Measurements from ENCODE around the gene CHIT1. TPM values are rescaled to one million over a fixed set of nuclear protein-coding genes. Genes with fewer than 3 reads are reported as not detected.

CHIT1 gene
- 1 to 10 TPM in 1 of 8 experiments, under 1 TPM in 7; 0.07 to 2.4 (median 0.24) TPM for total RNA-seq

GRCh38 chr1:203229471-203230135 lies at the start of gene CHIT1:
Gene CHIT1, minus strand, starts transcription at chr1:203229673. Its CDS starts 37 bp downstream, at chr1:203229636.
- 0 to 80% (median 68%) methylated on average over 1 to 7 of the region's 7 CpGs; no CpG with 5 or more reads in 3 of the 10 experiments for WGBS, 10 experiments
- Histone ChIP-seq H3K4me1 (replicated peaks in 1 of 2) (no peaks in the 10 kb centered on the region), H3K27ac (no peak within 1 kb of the TSS), H3K4me3 (no peak within 1 kb of the TSS)
- ATAC-seq (replicated peaks in 6 of 8) = no peak
- in situ Hi-C loops (cut with MboI; ENCODE audit: low pct_unique_long_range_greater_than_20kb in 2 of 9, low sequenced_read_pairs in 9 of 9, unreplicated experiment in 9 of 9) = no loop called here

- H3K4me3 ChIP-seq = no peak overlapping the region
- WGBS, 10 experiments = 33 to 80% (median 63%) methylated on average over 1 to 8 of the region's 8 CpGs; no CpG with 5 or more reads in 1 of the 10 experiments
- in situ Hi-C loops (cut with MboI; ENCODE audit: low pct_unique_long_range_greater_than_20kb in 2 of 9, low sequenced_read_pairs in 9 of 9, unreplicated experiment in 9 of 9) = loop anchor here in 2 of 9 experiments (10.0 kb wide), 1 partner anchor 56 kb away; no protein-coding TSS in a partner anchor
- no peak for ATAC-seq (replicated peaks in 6 of 8)
- peaks cover 30 to 40% of the 10 kb centered on the region in 2 donors for H3K4me1 ChIP-seq (replicated peaks in 1 of 2)
- peak overlapping the region; percentile 47 to 79 for H3K27ac ChIP-seq
Measured at GRCh38 chr1:203278885-203279406, 49.5 kb upstream of the CHIT1 start.

- peaks cover 37 to 46% of the 10 kb centered on the region in 2 donors for H3K4me1 ChIP-seq (replicated peaks in 1 of 2)
- ATAC-seq (replicated peaks in 6 of 8) = peak; percentile 79 to 94 (median 88)
- peak overlapping the region in 1 of 5 donors; percentile 7 for H3K4me3 ChIP-seq
- peak overlapping the region; percentile 47 to 79 for H3K27ac ChIP-seq
- 20 to 79% (median 30%) methylated on average over 1 to 10 of the region's 13 CpGs; no CpG with 5 or more reads in 4 of the 10 experiments for WGBS, 10 experiments
- in situ Hi-C loops (cut with MboI; ENCODE audit: low pct_unique_long_range_greater_than_20kb in 2 of 9, low sequenced_read_pairs in 9 of 9, unreplicated experiment in 9 of 9) = loop anchor here in 2 of 9 experiments (10.0 kb wide), 1 partner anchor 57 kb away; no protein-coding TSS in a partner anchor
Measured at GRCh38 chr1:203278082-203278884, 48.8 kb upstream of the CHIT1 start.

GRCh38 chr1:203276916-203277545 lies 47.6 kb upstream of the CHIT1 start:
- ATAC-seq (replicated peaks in 6 of 8) = no peak
- 80 to 100% (median 88%) methylated on average over 1 to 9 of the region's 9 CpGs; no CpG with 5 or more reads in 2 of the 10 experiments for WGBS, 10 experiments
- Histone ChIP-seq H3K27ac (no peak overlapping the region), H3K4me1 (replicated peaks in 1 of 2) (peaks cover 29 to 37% of the 10 kb centered on the region in 2 donors), H3K4me3 (no peak overlapping the region)
- in situ Hi-C loops (cut with MboI; ENCODE audit: low pct_unique_long_range_greater_than_20kb in 2 of 9, low sequenced_read_pairs in 9 of 9, unreplicated experiment in 9 of 9) = loop anchor here in 2 of 9 experiments (10.0 kb wide), 1 partner anchor 58 kb away; no protein-coding TSS in a partner anchor

- H3K27ac ChIP-seq = no peak overlapping the region
- H3K4me1 ChIP-seq (replicated peaks in 1 of 2) = peaks cover 29 to 37% of the 10 kb centered on the region in 2 donors
- 32 to 100% (median 88%) methylated on average over 1 to 4 of the region's 5 CpGs; no CpG with 5 or more reads in 4 of the 10 experiments for WGBS, 10 experiments
Measured at GRCh38 chr1:203276408-203276807, 46.9 kb upstream of the CHIT1 start.

GRCh38 chr1:203275656-203276272 lies 46.3 kb upstream of the CHIT1 start:
- no peak for ATAC-seq (replicated peaks in 6 of 8)
- in situ Hi-C loops (cut with MboI; ENCODE audit: low pct_unique_long_range_greater_than_20kb in 2 of 9, low sequenced_read_pairs in 9 of 9, unreplicated experiment in 9 of 9) = loop anchor here in 2 of 9 experiments (10.0 kb wide), 1 partner anchor 59 kb away; no protein-coding TSS in a partner anchor
- H3K4me1 ChIP-seq (replicated peaks in 1 of 2) = peaks cover 29 to 33% of the 10 kb centered on the region in 2 donors
- no peak overlapping the region for H3K27ac ChIP-seq
- WGBS, 10 experiments = 64 to 93% (median 85%) methylated on average over 2 to 10 of the region's 11 CpGs; no CpG with 5 or more reads in 4 of the 10 experiments
- no peak overlapping the region for H3K4me3 ChIP-seq

More at GRCh38 chr1:203276408-203276807, 46.9 kb upstream of the CHIT1 start:
- in situ Hi-C loops (cut with MboI; ENCODE audit: low pct_unique_long_range_greater_than_20kb in 2 of 9, low sequenced_read_pairs in 9 of 9, unreplicated experiment in 9 of 9) = loop anchor here in 2 of 9 experiments (10.0 kb wide), 1 partner anchor 58 kb away; no protein-coding TSS in a partner anchor
- ATAC-seq (replicated peaks in 6 of 8) = no peak
- H3K4me3 ChIP-seq = no peak overlapping the region

- WGBS, 10 experiments = 34 to 92% (median 78%) methylated on average over 1 to 12 of the region's 12 CpGs
- ATAC-seq (replicated peaks in 6 of 8) = no peak
- in situ Hi-C loops (cut with MboI; ENCODE audit: low pct_unique_long_range_greater_than_20kb in 2 of 9, low sequenced_read_pairs in 9 of 9, unreplicated experiment in 9 of 9) = loop anchor here in 3 of 9 experiments (5.0 to 10.0 kb wide), 2 partner anchors 60 to 63 kb away; no protein-coding TSS in a partner anchor
- Histone ChIP-seq H3K4me1 (replicated peaks in 1 of 2) (peaks cover 29 to 33% of the 10 kb centered on the region in 2 donors), H3K4me3 (no peak overlapping the region), H3K27ac (no peak overlapping the region)
Measured at GRCh38 chr1:203274603-203275381, 45.3 kb upstream of the CHIT1 start.

GRCh38 chr1:203273869-203274602 lies 44.6 kb upstream of the CHIT1 start:
- ATAC-seq (replicated peaks in 6 of 8) = peak in 2 of 8 experiments; percentile 0 to 1
- Histone ChIP-seq H3K27ac (peak overlapping the region in 1 of 2 donors; percentile 43), H3K4me1 (replicated peaks in 1 of 2) (peaks cover 25 to 28% of the 10 kb centered on the region in 2 donors), H3K4me3 (no peak overlapping the region)
- WGBS, 10 experiments = 60 to 100% (median 89%) methylated on average over 1 to 8 of the region's 12 CpGs; no CpG with 5 or more reads in 5 of the 10 experiments
- in situ Hi-C loops (cut with MboI; ENCODE audit: low pct_unique_long_range_greater_than_20kb in 2 of 9, low sequenced_read_pairs in 9 of 9, unreplicated experiment in 9 of 9) = loop anchor here in 3 of 9 experiments (5.0 to 10.0 kb wide), 2 partner anchors 61 to 63 kb away; no protein-coding TSS in a partner anchor

- 0 to 68% (median 28%) methylated on average over 8 to 9 of the region's 32 CpGs; no CpG with 5 or more reads in 7 of the 10 experiments for WGBS, 10 experiments
- Histone ChIP-seq H3K4me1 (replicated peaks in 1 of 2) (peaks cover 21% of the 10 kb centered on the region in 2 donors), H3K27ac (peak overlapping the region; percentile 2 to 43), H3K4me3 (no peak overlapping the region)
- in situ Hi-C loops (cut with MboI; ENCODE audit: low pct_unique_long_range_greater_than_20kb in 2 of 9, low sequenced_read_pairs in 9 of 9, unreplicated experiment in 9 of 9) = loop anchor here in 3 of 9 experiments (5.0 to 10.0 kb wide), 2 partner anchors 61 to 64 kb away; no protein-coding TSS in a partner anchor
- peak; percentile 86 to 96 (median 90) for ATAC-seq (replicated peaks in 6 of 8)
Measured at GRCh38 chr1:203273206-203273868, 43.9 kb upstream of the CHIT1 start.

- in situ Hi-C loops (cut with MboI; ENCODE audit: low pct_unique_long_range_greater_than_20kb in 2 of 9, low sequenced_read_pairs in 9 of 9, unreplicated experiment in 9 of 9) = loop anchor here in 3 of 9 experiments (5.0 to 10.0 kb wide), 2 partner anchors 62 to 65 kb away; no protein-coding TSS in a partner anchor
- ATAC-seq (replicated peaks in 6 of 8) = no peak
- Histone ChIP-seq H3K4me1 (replicated peaks in 1 of 2) (peaks cover 14 to 15% of the 10 kb centered on the region in 2 donors), H3K27ac (no peak overlapping the region), H3K4me3 (no peak overlapping the region)
- WGBS, 10 experiments = 0 to 41% (median 20%) methylated on average over 1 to 8 of the region's 17 CpGs; no CpG with 5 or more reads in 3 of the 10 experiments
Measured at GRCh38 chr1:203272633-203273205, 43.2 kb upstream of the CHIT1 start.
